Measurements from ENCODE around the gene PARP6.

- TF ChIP-seq, protein P1, sequence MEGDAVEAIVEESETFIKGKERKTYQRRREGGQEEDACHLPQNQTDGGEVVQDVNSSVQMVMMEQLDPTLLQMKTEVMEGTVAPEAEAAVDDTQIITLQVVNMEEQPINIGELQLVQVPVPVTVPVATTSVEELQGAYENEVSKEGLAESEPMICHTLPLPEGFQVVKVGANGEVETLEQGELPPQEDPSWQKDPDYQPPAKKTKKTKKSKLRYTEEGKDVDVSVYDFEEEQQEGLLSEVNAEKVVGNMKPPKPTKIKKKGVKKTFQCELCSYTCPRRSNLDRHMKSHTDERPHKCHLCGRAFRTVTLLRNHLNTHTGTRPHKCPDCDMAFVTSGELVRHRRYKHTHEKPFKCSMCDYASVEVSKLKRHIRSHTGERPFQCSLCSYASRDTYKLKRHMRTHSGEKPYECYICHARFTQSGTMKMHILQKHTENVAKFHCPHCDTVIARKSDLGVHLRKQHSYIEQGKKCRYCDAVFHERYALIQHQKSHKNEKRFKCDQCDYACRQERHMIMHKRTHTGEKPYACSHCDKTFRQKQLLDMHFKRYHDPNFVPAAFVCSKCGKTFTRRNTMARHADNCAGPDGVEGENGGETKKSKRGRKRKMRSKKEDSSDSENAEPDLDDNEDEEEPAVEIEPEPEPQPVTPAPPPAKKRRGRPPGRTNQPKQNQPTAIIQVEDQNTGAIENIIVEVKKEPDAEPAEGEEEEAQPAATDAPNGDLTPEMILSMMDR (IDR thresholded peaks at IDR 0.05): no peak
- TF ChIP-seq POLR2AphosphoS5 (IDR thresholded peaks at IDR 0.05): no peak
Observed at GRCh38 chr15:72313881-72314280, 41.5 kb upstream of the PARP6 start.

All from upper lobe of left lung (tissue), 4 donors.